GM18502 (cell line): ENCODE measurements around the gene CACNA1I.

ENCODE experiments used
- ATAC-seq: cut with Tn5 transposase; IDR thresholded peaks from one replicate; pipeline ENCODE4 v1.9.1; 2021; ENCODE audit warnings: mild to moderate bottlenecking; ENCODE audit not compliant: unreplicated experiment, poor library complexity

Gene CACNA1I

DNA sequence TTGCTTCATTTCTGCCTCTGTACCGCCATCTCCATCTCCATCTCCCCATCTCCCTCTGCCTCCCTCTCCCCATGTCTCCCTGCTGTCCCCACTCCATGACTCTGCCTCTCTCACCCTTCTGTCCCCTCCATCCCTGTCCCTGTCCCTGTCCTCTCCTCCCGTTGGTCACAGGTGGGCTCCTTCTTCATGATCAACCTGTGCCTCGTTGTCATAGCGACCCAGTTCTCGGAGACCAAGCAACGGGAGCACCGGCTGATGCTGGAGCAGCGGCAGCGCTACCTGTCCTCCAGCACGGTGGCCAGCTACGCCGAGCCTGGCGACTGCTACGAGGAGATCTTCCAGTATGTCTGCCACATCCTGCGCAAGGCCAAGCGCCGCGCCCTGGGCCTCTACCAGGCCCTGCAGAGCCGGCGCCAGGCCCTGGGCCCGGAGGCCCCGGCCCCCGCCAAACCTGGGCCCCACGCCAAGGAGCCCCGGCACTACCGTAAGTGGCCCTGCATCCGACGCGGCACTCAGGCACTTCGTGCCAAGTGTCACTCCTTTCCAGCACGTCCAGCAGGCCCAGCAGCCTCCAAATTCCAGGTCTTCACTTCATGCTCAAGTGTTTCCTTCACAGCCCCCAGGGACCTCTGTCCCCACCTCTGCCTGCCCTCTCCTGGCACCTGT lies 76.0 kb downstream of the CACNA1I start:
- no peak for ATAC-seq

DNA sequence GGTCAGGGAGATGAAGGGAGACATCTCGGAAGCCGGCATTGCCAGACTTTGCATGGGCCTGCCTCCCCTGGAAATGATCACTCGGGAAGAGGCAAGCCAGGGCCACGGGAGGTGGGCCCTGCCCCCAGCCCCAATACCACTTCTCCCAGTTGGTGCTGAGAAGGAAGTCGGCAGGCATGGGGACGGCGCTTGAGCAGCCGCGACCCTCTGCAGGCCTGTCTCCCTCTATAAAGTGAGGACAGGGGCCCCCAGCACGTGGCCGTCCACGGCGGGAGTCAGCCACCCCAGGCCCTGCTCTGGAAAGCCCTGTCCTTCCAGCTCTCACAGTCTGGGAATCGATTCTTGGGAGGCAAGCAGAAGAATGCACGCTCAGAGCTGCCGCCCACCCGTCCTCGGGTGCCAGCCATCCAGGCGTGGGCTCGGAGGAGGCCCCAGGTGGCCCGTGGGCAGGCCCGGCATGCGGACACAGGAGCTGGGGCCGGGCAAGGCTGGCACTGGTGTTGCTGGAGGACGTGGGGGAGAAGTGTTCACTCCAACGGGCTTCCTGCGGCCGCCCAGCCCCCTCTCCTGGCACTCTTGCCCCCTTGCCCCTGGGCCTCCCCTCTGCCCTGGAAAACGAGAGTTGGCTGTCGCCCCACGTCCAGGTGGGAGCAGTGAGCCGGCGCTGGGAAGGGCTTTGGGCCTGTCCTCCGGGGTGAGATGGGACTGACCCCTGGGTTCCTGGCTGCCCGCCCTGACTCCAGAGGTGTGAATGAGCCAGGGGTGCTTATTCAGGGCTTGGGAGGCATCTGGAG lies 77.5 kb downstream of the CACNA1I start:
- no peak for ATAC-seq

GRCh38 chr22:39648630-39648950 lies 78.0 kb downstream of the CACNA1I start:
- no peak for ATAC-seq

DNA sequence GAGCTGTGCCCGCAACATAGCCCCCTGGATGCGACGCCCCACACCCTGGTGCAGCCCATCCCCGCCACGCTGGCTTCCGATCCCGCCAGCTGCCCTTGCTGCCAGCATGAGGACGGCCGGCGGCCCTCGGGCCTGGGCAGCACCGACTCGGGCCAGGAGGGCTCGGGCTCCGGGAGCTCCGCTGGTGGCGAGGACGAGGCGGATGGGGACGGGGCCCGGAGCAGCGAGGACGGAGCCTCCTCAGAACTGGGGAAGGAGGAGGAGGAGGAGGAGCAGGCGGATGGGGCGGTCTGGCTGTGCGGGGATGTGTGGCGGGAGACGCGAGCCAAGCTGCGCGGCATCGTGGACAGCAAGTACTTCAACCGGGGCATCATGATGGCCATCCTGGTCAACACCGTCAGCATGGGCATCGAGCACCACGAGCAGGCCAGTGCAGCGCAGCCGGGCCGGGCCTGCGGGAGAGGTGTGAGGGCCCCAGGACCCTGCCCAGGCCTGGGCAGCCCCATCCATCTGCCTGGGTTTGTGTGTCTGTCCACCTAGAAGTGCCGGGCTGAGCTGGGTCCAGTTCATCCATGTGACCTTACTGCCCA lies 79.0 kb downstream of the CACNA1I start:
- ATAC-seq = no peak

GRCh38 chr22:39651053-39651996 lies 80.8 kb downstream of the CACNA1I start:
- ATAC-seq = no peak

GRCh38 chr22:39652990-39653786 lies 82.6 kb downstream of the CACNA1I start:
- ATAC-seq = no peak

GRCh38 chr22:39653787-39654077 lies 83.2 kb downstream of the CACNA1I start:
- ATAC-seq = no peak

DNA sequence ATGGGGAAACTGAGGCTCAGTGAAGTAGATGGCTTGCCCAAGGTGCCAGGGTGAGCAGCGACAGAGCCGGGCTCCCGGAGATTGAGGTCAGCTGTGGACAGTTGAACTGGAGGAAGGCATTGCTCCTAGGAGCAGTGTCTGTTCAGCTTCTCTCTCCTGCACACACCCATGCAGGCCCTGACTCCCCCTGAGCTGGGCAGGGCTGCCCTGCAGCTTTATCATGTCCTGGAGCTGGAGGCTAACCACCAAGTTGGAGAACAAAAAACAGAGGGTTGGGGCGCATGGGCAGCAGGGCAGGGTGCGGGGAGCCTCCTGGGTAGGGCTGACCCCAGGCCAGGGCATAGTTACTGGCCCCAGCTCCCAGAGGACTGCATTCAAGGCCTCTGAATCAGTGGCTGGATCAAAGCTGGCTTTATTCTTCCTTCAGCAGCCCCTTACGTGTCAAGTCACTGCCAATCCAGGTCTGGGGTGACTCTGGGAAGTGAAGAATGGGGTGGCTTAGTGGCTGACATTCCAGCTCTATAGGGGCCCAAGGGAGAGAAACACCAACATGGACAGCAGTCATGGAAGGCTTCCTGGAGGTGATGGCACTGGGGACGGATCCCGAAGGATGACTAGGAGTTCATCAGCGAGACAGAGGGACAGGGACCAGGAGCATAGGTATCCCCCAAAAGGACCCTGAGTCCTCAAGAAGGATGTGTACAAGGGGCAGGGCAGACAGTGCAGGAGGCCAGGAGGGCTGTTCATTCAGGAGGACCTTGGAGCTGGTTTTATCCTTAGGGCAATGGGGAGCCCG lies 83.8 kb downstream of the CACNA1I start:
- no peak for ATAC-seq

DNA sequence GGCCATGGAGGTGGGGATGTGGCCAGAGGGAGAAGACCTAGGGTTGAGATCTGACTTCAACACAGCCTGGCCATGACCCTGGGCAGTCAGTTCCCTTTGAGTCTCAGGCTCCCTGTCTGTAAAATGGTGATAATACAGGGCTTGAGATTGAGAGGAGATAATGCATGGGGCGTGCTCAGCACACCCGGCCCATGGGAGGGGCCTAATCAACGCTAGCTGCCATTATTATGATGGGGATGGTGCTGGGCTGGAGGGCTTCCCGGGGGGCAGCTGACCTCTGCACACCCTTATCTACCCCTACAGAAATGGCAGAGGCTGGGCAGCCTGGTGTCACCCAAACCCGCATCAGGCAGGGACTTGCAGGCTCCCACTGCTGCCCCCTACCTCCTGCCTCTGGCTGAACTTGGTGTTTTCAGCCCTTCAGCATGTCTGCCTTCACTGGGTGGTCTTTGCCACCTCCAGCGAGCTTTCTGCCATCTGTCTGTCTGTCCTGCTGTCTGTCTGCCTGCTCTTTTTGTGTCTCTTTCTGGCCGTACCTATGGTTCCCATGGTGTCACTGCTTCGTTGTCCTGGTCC lies 84.5 kb downstream of the CACNA1I start:
- no peak for ATAC-seq

- no peak for ATAC-seq
Observed at GRCh38 chr22:39655831-39656230, 85.3 kb downstream of the CACNA1I start.

DNA sequence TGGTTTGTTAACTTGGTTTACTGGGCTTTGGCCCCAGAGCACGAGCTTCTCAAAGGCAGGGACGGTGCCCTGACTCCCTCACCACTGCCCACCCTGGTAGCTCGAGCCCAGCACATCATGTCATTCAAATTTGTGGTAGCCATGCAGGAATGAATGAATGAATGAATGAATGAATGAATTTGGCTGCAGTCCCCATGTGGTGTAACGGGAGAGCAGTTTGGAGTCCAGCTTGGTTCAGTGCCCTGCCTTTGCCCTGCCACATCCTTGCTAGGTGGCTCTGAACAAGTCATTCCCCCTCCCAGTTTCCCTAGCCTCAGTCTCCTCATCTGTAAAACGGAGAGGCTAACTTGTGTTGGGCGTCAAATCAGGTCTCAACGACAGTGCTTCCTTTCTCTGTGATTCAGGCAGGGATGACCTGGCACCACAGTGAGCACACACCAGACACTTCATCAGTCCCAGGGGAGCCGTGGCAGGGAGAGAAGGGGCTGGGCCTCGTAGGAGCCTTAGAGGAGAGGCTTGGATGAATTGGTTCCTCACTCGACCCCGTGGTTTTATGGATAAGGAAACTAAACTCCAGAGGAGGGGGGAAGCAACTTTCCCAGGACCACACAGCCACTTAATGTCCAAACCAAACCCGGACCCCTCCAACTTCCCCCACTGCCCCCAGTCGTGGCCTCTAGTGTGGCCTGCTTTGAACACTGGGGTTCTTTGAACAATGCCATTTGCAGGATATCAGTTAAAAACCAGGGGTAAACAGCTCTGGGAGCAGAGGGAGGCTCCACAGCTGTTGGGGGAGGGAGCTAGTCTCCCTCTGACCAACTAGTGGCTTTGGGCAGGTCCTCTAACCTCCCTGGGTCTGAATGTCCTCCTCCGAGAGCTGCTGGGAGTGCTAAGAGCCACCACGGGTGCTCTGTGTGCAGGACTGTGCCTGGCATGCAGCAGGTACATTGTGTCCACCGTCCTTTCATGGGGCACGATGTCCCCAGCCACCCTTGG lies 86.2 kb downstream of the CACNA1I start:
- ATAC-seq = no peak

DNA sequence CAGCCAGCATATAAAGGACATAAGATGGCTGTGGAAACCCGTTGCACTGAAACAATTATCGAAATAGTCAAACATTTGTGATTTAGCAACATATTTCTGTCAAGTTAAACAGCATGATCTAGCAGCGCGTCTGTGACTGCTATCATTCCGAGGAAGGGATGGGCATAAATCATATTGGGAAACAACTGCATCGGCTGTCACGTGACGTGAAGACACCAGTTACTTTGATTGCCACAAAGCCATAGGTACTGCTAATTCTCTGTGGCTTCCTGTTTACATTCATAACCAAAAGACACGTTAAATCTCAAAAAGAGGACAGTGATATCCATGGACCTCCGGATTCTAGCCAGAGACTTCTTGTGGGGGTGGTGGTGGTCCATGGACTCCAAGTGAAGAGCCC lies 87.8 kb downstream of the CACNA1I start:
- ATAC-seq = no peak

DNA sequence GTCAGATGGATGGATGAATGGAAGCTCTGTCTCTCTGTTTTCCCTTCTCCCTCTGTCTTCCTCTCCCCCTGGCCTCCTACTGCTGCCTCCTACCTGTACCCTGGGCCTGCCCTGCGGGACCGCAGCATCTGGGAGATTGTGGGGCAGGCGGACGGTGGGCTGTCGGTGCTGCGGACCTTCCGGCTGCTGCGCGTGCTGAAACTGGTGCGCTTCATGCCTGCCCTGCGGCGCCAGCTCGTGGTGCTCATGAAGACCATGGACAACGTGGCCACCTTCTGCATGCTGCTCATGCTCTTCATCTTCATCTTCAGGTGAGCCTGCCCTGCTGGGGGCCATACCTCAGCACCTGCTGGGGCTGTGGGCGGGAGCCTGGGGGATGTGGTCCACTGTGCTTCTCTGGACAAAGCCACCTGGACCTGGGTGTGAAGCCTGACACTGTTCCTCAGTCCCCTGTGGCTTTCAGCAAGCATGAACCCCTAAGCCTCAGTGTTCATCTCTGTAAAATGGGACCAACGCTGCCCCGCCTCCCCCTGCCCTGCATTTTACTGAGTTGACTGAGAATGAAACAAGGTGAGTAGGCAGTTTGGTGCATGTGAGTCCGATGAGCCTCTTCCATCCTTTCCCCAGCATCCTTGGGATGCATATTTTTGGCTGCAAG lies 88.4 kb downstream of the CACNA1I start:
- ATAC-seq = no peak

- ATAC-seq = no peak
Observed at GRCh38 chr22:39661501-39661841, 90.9 kb downstream of the CACNA1I start.

- ATAC-seq = no peak
Observed at GRCh38 chr22:39661842-39662685, 91.5 kb downstream of the CACNA1I start.

GRCh38 chr22:39662686-39663052 lies 92.1 kb downstream of the CACNA1I start:
- ATAC-seq = no peak

DNA sequence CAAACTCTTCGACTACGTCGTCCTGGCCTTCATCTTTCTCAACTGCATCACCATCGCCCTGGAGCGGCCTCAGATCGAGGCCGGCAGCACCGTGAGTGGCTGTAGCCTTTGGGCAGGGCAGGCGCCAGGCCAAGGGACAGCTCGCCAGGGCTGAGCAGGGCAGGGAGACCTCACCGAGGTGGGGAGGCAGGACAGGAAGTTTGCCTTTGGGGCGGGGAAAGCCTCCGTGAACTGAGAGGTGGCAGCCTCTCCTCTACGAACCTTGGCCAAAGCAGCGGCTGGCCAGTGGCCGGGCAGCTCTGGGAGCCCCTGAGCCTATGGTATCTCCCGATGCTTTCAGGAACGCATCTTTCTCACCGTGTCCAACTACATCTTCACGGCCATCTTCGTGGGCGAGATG lies 93.2 kb downstream of the CACNA1I start:
- ATAC-seq = no peak
